ENCODE data around the gene GALNT16.

- no peak for TF ChIP-seq POLR2AphosphoS5 (IDR thresholded peaks at IDR 0.05)
- no peak for TF ChIP-seq CTCF (IDR thresholded peaks at IDR 0.05)
These were observed 2.6 kb downstream of the GALNT16 start for GRCh38 chr14:69262516-69262915.

Data from suprapubic skin (tissue), 3 donors.